ENCODE measurements around the gene NEK2. TPM values are rescaled to one million over a fixed set of nuclear protein-coding genes. Genes with fewer than 3 reads are reported as not detected.

Gene NEK2
- total and polyA plus RNA-seq, 2 of the 13 experiments (the other 11 are each of a cell fraction or from before 2014, with no cell fraction given), result 10.9 to 40.8 TPM

- 0 out of 2 replicates have a peak, but pooled peaks have one; percentile 2 for TF ChIP-seq ZNF24 (IDR thresholded peaks at IDR 0.05)
- TF ChIP-seq JDP2 (CRISPR knock-in tag; IDR thresholded peaks at IDR 0.05; ENCODE audit: borderline replicate concordance), result no peak
- no peak for TF ChIP-seq TCF12 (IDR thresholded peaks at IDR 0.05)
- 0 out of 2 replicates have a peak, but pooled peaks have one; percentile 11 for TF ChIP-seq TCF12 (CRISPR knock-in tag; IDR thresholded peaks at IDR 0.05)
- no peak for TF ChIP-seq ZBTB14 (CRISPR knock-in tag; IDR thresholded peaks at IDR 0.05)
- TF ChIP-seq NCOA2 (CRISPR knock-in tag; IDR thresholded peaks at IDR 0.05), result no peak
- no peak for TF ChIP-seq ZBTB25 (CRISPR knock-in tag; IDR thresholded peaks at IDR 0.05)
- 0 out of 4 replicates have a peak, but pooled peaks of 1 of the 2 experiments have one; percentile 22 for TF ChIP-seq HMGXB4 (CRISPR knock-in tag; IDR thresholded peaks at IDR 0.05; ENCODE audit: borderline replicate concordance in 1 of 2, low read depth in 1 of 2)
- no peak for TF ChIP-seq IRX3 (CRISPR knock-in tag; IDR thresholded peaks at IDR 0.05; ENCODE audit: borderline replicate concordance, low read depth)
- no peak for TF ChIP-seq ZNF224 (CRISPR knock-in tag; IDR thresholded peaks at IDR 0.05)
- TF ChIP-seq ZSCAN29 (CRISPR knock-in tag; conservative IDR thresholded peaks at IDR 0.05), result peak; percentile 88; the same call in 1 of the 2 replicates
- no peak for TF ChIP-seq ZNF275 (CRISPR knock-in tag; IDR thresholded peaks at IDR 0.05; ENCODE audit: borderline replicate concordance)
- TF ChIP-seq ZNF792 (CRISPR knock-in tag; IDR thresholded peaks at IDR 0.05), result no peak
- TF ChIP-seq ZNF850 (CRISPR knock-in tag; conservative IDR thresholded peaks at IDR 0.05), result no peak
- no peak for TF ChIP-seq ZNF784 (CRISPR knock-in tag; IDR thresholded peaks at IDR 0.05; ENCODE audit: borderline replicate concordance)
- TF ChIP-seq TCF7 (IDR thresholded peaks at IDR 0.05; ENCODE audit: low read depth), result no peak
- 0 out of 2 replicates have a peak, but pooled peaks have one; percentile 8 for TF ChIP-seq ZNF780A (CRISPR knock-in tag; IDR thresholded peaks at IDR 0.05)
- no peak for TF ChIP-seq NR2F6 (IDR thresholded peaks at IDR 0.05)
- no peak for TF ChIP-seq NR2F6 (CRISPR knock-in tag; IDR thresholded peaks at IDR 0.05)
- TF ChIP-seq ZNF775 (CRISPR knock-in tag; IDR thresholded peaks at IDR 0.05; ENCODE audit: borderline replicate concordance), result no peak
- no peak for TF ChIP-seq ZNF678 (CRISPR knock-in tag; IDR thresholded peaks at IDR 0.05)
- no peak for TF ChIP-seq GATAD2A (CRISPR knock-in tag; IDR thresholded peaks at IDR 0.05)
- no peak for TF ChIP-seq SIN3A (IDR thresholded peaks at IDR 0.05; ENCODE audit: borderline replicate concordance, low read depth, low read length)
- peak; percentile 82; the same call in 1 of the 2 replicates for TF ChIP-seq ZMYM2 (CRISPR knock-in tag; IDR thresholded peaks at IDR 0.05)
- TF ChIP-seq GPBP1L1 (CRISPR knock-in tag; IDR thresholded peaks at IDR 0.05), result no peak
These were observed 724 bp upstream of the NEK2 start (continued) for GRCh38 chr1:211676106-211676583.

All from HepG2 (cell line).